ENCODE data around the gene RHOH.

The RHOH gene

GRCh38 chr4:40280586-40280985 lies 83.8 kb downstream of the RHOH start:
- Histone ChIP-seq H3K27ac (ENCODE audit: extremely low read depth, low read depth, low read length) (no peak overlapping the region), H3K9me3 (ENCODE audit: control insufficient read depth, insufficient read depth, low read depth, low read length) (no peaks in the 10 kb centered on the region), H3K4me3 (ENCODE audit: low read depth, low read length) (no peak overlapping the region), H3K4me1 (ENCODE audit: control insufficient read depth, insufficient read depth, low read length) (no peaks in the 10 kb centered on the region), H3K36me3 (ENCODE audit: control insufficient read depth in 2 of 2, insufficient read depth in 1 of 2, low read length in 2 of 2) (no peaks in the 10 kb centered on the region)
- TF ChIP-seq ZNF658 (tag by site-specific recombination; IDR thresholded peaks at IDR 0.05) (no peak), ZNF704 (tag by site-specific recombination; IDR thresholded peaks at IDR 0.05) (no peak), BCL11B (tag by site-specific recombination; IDR thresholded peaks at IDR 0.05; ENCODE audit: low read depth) (no peak)
- POLR2A ChIA-PET, result no interaction called here
- CTCF ChIA-PET, result interaction anchor here (0.5 kb wide), 1 partner anchor 110 kb away, joined by 3 read pairs; no protein-coding TSS in a partner anchor

- H3K36me3 ChIP-seq (ENCODE audit: control insufficient read depth in 2 of 2, insufficient read depth in 1 of 2, low read length in 2 of 2), result no peaks in the 10 kb centered on the region
- H3K4me3 ChIP-seq (ENCODE audit: low read depth, low read length), result no peak overlapping the region
- no peaks in the 10 kb centered on the region for H3K9me3 ChIP-seq (ENCODE audit: control insufficient read depth, insufficient read depth, low read depth, low read length)
- H3K27ac ChIP-seq (ENCODE audit: extremely low read depth, low read depth, low read length), result no peak overlapping the region
- CTCF ChIA-PET, result no interaction called here
- POLR2A ChIA-PET, result no interaction called here
- H3K4me1 ChIP-seq (ENCODE audit: control insufficient read depth, insufficient read depth, low read length), result no peaks in the 10 kb centered on the region
- TF ChIP-seq ZNF404 (tag by site-specific recombination; IDR thresholded peaks at IDR 0.05), result no peak
- no peak for TF ChIP-seq ZNF843 (tag by site-specific recombination; IDR thresholded peaks at IDR 0.05)
- no peak for TF ChIP-seq MZF1 (tag by site-specific recombination; IDR thresholded peaks at IDR 0.05; ENCODE audit: borderline replicate concordance)
- no peak for TF ChIP-seq ZNF132 (tag by site-specific recombination; IDR thresholded peaks at IDR 0.05; ENCODE audit: borderline replicate concordance)
- no peak for TF ChIP-seq ZNF76 (tag by site-specific recombination; IDR thresholded peaks at IDR 0.05; ENCODE audit: borderline replicate concordance, low read depth)
- TF ChIP-seq PRDM6 (tag by site-specific recombination; IDR thresholded peaks at IDR 0.05), result no peak
- TF ChIP-seq KLF10 (tag by site-specific recombination; IDR thresholded peaks at IDR 0.05), result no peak
- no peak for TF ChIP-seq REST (tag by site-specific recombination; IDR thresholded peaks at IDR 0.05)
- no peak for TF ChIP-seq ZNF629 (tag by site-specific recombination; IDR thresholded peaks at IDR 0.05)
- no peak for TF ChIP-seq ZNF433 (tag by site-specific recombination; IDR thresholded peaks at IDR 0.05; ENCODE audit: low read depth)
- TF ChIP-seq CTCF (tag by site-specific recombination; IDR thresholded peaks at IDR 0.05), result no peak
- TF ChIP-seq ZNF223 (tag by site-specific recombination; IDR thresholded peaks at IDR 0.05), result no peak
- TF ChIP-seq BCL11A (tag by site-specific recombination; IDR thresholded peaks at IDR 0.05; ENCODE audit: low read depth), result no peak
- TF ChIP-seq MEIS1 (CRISPR knock-in tag; IDR thresholded peaks at IDR 0.05; ENCODE audit: borderline replicate concordance), result no peak
- TF ChIP-seq ZNF664 (tag by site-specific recombination; IDR thresholded peaks at IDR 0.05), result no peak
- TF ChIP-seq IKZF3 (tag by site-specific recombination; IDR thresholded peaks at IDR 0.05), result no peak
Observed at GRCh38 chr4:40281099-40281498, 84.3 kb downstream of the RHOH start.
